Prostate gland (tissue), 2 donors: ENCODE results near the gene DEFB132.

Experiments used
- POLR2A ChIP-seq: fragments of 450-650 bp; IDR thresholded peaks from one replicate; pipeline ENCODE4 v1.6.1; 2016; ENCODE audit warnings: antibody characterized with exemption, mild to moderate bottlenecking
- TF ChIP-seq, protein P1 (sequence below), 4 experiments: fragments of 200-600 bp in 2 of 4; fragments of 450-650 bp in 2 of 4; sonication (generic) in 2 of 4; IDR thresholded peaks; 1 replicate in 3 of 4; 2 replicates in 1 of 4; pipeline ENCODE4 v1.5.1; 2016 to 2019; ENCODE audit warnings: antibody characterized with exemption in 4 of 4, mild to moderate bottlenecking in 2 of 4, moderate library complexity in 2 of 4

DNA sequence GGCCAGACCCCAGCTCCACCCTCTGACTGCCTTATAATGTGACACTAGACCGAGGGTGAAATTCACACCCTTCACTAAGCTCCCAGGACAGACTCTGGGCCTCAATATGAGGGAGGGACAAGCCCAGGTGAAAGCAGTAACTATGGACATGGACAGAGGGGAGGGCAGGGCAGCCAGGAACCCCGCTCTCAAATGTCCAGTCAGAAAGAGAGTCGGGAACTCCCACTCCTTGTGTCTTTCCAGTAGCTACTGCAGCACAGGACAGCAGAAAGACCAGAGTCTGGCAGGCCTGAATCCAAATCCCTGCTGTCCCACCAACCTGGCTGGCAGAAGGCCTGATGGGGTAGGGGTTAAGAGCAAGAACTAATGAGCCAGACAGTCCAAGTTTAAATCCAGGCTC is 26.6 kb downstream of the DEFB132 start:
- TF ChIP-seq, protein P1, sequence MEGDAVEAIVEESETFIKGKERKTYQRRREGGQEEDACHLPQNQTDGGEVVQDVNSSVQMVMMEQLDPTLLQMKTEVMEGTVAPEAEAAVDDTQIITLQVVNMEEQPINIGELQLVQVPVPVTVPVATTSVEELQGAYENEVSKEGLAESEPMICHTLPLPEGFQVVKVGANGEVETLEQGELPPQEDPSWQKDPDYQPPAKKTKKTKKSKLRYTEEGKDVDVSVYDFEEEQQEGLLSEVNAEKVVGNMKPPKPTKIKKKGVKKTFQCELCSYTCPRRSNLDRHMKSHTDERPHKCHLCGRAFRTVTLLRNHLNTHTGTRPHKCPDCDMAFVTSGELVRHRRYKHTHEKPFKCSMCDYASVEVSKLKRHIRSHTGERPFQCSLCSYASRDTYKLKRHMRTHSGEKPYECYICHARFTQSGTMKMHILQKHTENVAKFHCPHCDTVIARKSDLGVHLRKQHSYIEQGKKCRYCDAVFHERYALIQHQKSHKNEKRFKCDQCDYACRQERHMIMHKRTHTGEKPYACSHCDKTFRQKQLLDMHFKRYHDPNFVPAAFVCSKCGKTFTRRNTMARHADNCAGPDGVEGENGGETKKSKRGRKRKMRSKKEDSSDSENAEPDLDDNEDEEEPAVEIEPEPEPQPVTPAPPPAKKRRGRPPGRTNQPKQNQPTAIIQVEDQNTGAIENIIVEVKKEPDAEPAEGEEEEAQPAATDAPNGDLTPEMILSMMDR (IDR thresholded peaks at IDR 0.05) = no peak
- no peak for TF ChIP-seq POLR2A
